Activated CD8-positive, alpha-beta T cell treated with anti-CD3 and anti-CD28 coated beads for 36 hours (primary cell): ENCODE data around the gene ZNF688. TPM values are rescaled to one million over a fixed set of nuclear protein-coding genes. Genes with fewer than 3 reads are reported as not detected.

Experiments used
- ATAC-seq: fragments of 200-7000 bp; cut with Tn5 transposase; one replicate; pipeline ENCODE4 v1.10.0; 2021; ENCODE audit warnings: mild to moderate bottlenecking, moderate library complexity
- CTCF ChIA-PET: fragments of 350-600 bp; sonication (Branson Sonifier 250); formaldehyde crosslinking; loops from one replicate; lab custom pipeline; 2021; ENCODE audit warnings: antibody characterized with exemption; lab: Charles Lee
- POLR2A ChIA-PET: fragments of 350-600 bp; sonication (Branson Sonifier 250); formaldehyde crosslinking; loops from one replicate; lab custom pipeline; 2021; ENCODE audit warnings: antibody characterized with exemption; lab: Charles Lee
- DNase-seq: peaks from one replicate; pipeline ENCODE4 v3.0.0-alpha.2; 2020
- H3K27ac Mint-ChIP-seq: one replicate; pipeline ENCODE4 v1.8.0; 2021; ENCODE audit warnings: mild to moderate bottlenecking, mixed read lengths
- H3K27me3 Mint-ChIP-seq: one replicate; pipeline ENCODE4 v1.8.0; 2021; ENCODE audit warnings: mixed read lengths
- H3K36me3 Mint-ChIP-seq: one replicate; pipeline ENCODE4 v1.8.0; 2021; ENCODE audit warnings: low read depth, mixed read lengths
- H3K4me1 Mint-ChIP-seq: one replicate; pipeline ENCODE4 v1.8.0; 2021; ENCODE audit warnings: low read depth, mixed read lengths
- H3K4me3 Mint-ChIP-seq: one replicate; pipeline ENCODE4 v1.8.0; 2021; ENCODE audit warnings: mild to moderate bottlenecking, moderate library complexity, mixed read lengths
- H3K9me3 Mint-ChIP-seq: one replicate; pipeline ENCODE4 v1.8.0; 2021; ENCODE audit warnings: mixed read lengths
- intact Hi-C: fragments of 100-400 bp; cut with micrococcal nuclease; formaldehyde crosslinking; loops from one replicate; pipeline ENCODE4 v1.10.0; 2022
- total RNA-seq, 2 experiments: library from RNA; stranded (reverse); gene quantifications; one replicate each; pipeline ENCODE4 v1.2.3, GENCODE V29; 2021
- TF ChIP-seq, protein P1 (sequence below): fragments of 200-600 bp; IDR thresholded peaks from one replicate; pipeline ENCODE4 v1.8.0; 2022; ENCODE audit warnings: antibody characterized with exemption, mild to moderate bottlenecking

ZNF688 gene
- total RNA-seq: 1 to 10 TPM; 4.7 to 5.5 TPM

DNA sequence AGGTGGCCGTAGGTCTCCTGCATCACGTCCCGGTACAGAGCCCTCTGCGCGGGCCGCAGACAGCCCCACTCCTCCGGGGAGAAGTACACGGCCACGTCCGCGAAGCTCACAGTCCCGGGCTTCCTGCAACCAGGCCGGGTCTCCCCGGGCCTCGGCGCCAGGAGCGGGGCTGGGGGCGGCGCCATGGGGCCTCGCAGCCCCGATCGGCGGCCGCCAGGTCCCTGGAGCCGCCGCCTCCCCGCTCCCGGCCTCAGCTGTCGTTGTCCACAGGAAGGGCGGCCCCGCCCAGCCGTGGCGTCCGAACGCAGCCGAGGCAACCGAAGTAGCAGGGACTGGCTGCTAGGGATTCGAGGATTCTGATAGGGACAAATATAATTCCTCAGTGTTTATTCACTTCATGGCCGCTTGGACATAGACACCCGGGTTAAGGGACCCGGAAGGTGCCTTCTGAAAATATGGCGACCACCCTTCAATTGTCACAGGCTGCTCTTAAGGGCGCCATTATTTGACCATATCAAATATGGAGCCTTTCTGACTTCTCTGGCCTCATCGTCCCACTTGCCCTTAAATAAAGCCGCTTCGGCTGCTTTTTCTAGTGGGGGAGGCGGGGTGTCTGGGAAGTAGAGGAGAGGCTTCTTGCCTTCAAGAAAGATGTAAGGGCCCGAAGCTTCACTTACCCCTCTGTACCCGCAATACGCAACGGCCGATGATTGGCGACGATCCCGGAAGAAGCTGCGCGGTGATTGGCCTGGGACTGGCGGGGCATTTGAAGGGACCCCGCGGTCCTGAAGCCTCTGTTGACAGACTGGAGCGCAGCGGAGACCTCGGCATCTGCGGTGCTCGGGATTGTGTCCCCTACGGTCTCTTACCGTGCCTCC lies at the start of gene ZNF688:
TSS of gene ZNF688 (minus strand) at position 270 of the 878 bp plus-strand sequence. CDS start at position 185, 85 bp downstream.
- TF ChIP-seq, protein P1, sequence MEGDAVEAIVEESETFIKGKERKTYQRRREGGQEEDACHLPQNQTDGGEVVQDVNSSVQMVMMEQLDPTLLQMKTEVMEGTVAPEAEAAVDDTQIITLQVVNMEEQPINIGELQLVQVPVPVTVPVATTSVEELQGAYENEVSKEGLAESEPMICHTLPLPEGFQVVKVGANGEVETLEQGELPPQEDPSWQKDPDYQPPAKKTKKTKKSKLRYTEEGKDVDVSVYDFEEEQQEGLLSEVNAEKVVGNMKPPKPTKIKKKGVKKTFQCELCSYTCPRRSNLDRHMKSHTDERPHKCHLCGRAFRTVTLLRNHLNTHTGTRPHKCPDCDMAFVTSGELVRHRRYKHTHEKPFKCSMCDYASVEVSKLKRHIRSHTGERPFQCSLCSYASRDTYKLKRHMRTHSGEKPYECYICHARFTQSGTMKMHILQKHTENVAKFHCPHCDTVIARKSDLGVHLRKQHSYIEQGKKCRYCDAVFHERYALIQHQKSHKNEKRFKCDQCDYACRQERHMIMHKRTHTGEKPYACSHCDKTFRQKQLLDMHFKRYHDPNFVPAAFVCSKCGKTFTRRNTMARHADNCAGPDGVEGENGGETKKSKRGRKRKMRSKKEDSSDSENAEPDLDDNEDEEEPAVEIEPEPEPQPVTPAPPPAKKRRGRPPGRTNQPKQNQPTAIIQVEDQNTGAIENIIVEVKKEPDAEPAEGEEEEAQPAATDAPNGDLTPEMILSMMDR: no peak
- peak within 1 kb of the TSS; percentile 93 for H3K27ac Mint-ChIP-seq
- CTCF ChIA-PET: interaction anchor here (0.7 to 2.6 kb wide), 12 partner anchors 10 to 207 kb away, joined by 3 to 22 read pairs (median 5); partner anchors contain the start of genes DCTPP1, ZNF747 and ZNF764
- peaks cover 43% of the 10 kb centered on the region for H3K4me1 Mint-ChIP-seq
- DNase-seq (peak; percentile 96), ATAC-seq (peak; percentile 81)
- H3K27me3 Mint-ChIP-seq: no peaks in the 10 kb centered on the region
- intact Hi-C loops: no loop called here
- no peaks in the 10 kb centered on the region for H3K9me3 Mint-ChIP-seq
- POLR2A ChIA-PET: interaction anchor here (0.6 to 3.3 kb wide), 28 partner anchors 9 to 609 kb away, joined by 3 to 42 read pairs (median 4); partner anchors contain the start of genes CD2BP2, DCTPP1, FUS and ITGAL
- peaks cover 3% of the 10 kb centered on the region for H3K36me3 Mint-ChIP-seq
- H3K4me3 Mint-ChIP-seq: peak within 1 kb of the TSS; percentile 92

GRCh38 chr16:30620169-30620568 lies 48.7 kb upstream of the ZNF688 start:
- H3K9me3 Mint-ChIP-seq: no peaks in the 10 kb centered on the region
- ChIA-PET POLR2A (interaction anchor here (1.4 kb wide), 1 partner anchor 10 kb away, joined by 3 read pairs; the partner anchor contains the start of gene ZNF689), CTCF (interaction anchor here (0.6 to 2.7 kb wide), 6 partner anchors 9 to 211 kb away, joined by 3 to 21 read pairs (median 4); partner anchors contain the start of genes DCTPP1 and ZNF689)
- no peaks in the 10 kb centered on the region for H3K36me3 Mint-ChIP-seq
- H3K4me3 Mint-ChIP-seq: no peak overlapping the region
- H3K4me1 Mint-ChIP-seq: no peaks in the 10 kb centered on the region
- no peaks in the 10 kb centered on the region for H3K27me3 Mint-ChIP-seq
- ATAC-seq (no peak), DNase-seq (no peak)
- intact Hi-C loops: no loop called here
- TF ChIP-seq, protein P1: no peak
- H3K27ac Mint-ChIP-seq: no peak overlapping the region

- no peaks in the 10 kb centered on the region for H3K9me3 Mint-ChIP-seq
- TF ChIP-seq, protein P1: no peak
- no peaks in the 10 kb centered on the region for H3K27me3 Mint-ChIP-seq
- H3K36me3 Mint-ChIP-seq: no peaks in the 10 kb centered on the region
- intact Hi-C loops: no loop called here
- no peak overlapping the region for H3K4me3 Mint-ChIP-seq
- ATAC-seq: no peak
- ChIA-PET CTCF (interaction anchor here (0.6 to 2.7 kb wide), 6 partner anchors 9 to 190 kb away, joined by 3 to 21 read pairs (median 4); partner anchors contain the start of genes DCTPP1 and ZNF689), POLR2A (interaction anchor here (1.1 to 1.4 kb wide), 2 partner anchors 9 to 131 kb away, joined by 3 read pairs; partner anchors contain the start of gene ZNF689)
- H3K27ac Mint-ChIP-seq: no peak overlapping the region
- no peaks in the 10 kb centered on the region for H3K4me1 Mint-ChIP-seq
- no peak for DNase-seq
Measured at GRCh38 chr16:30619638-30620037, 48.1 kb upstream of the ZNF688 start.

- Mint-ChIP-seq H3K9me3 (no peaks in the 10 kb centered on the region), H3K27me3 (no peaks in the 10 kb centered on the region), H3K27ac (no peak overlapping the region), H3K4me3 (no peak overlapping the region), H3K4me1 (no peaks in the 10 kb centered on the region), H3K36me3 (no peaks in the 10 kb centered on the region)
- POLR2A ChIA-PET: interaction anchor here (1.1 to 1.4 kb wide), 2 partner anchors 9 to 130 kb away, joined by 3 read pairs; partner anchors contain the start of gene ZNF689
- intact Hi-C loops: no loop called here
- TF ChIP-seq, protein P1: no peak
- ATAC-seq: no peak
- no peak for DNase-seq
- CTCF ChIA-PET: interaction anchor here (0.8 to 2.7 kb wide), 4 partner anchors 10 to 189 kb away, joined by 3 to 21 read pairs (median 4); partner anchors contain the start of gene DCTPP1
Measured at GRCh38 chr16:30619202-30619601, 47.7 kb upstream of the ZNF688 start.
